Loucy (cell line): ENCODE results near the gene CACNB2.

Experiments
- H2AFZ ChIP-seq: fragments of 200-600 bp; sonication (generic); 2 replicates; pipeline ENCODE4 v1.6.0; 2016; ENCODE audit warnings: antibody characterized with exemption, mild to moderate bottlenecking, low read length, moderate library complexity
- H3F3A ChIP-seq: fragments of 200-600 bp; 2 replicates; pipeline ENCODE4 v1.6.0; 2016; ENCODE audit warnings: antibody characterized with exemption, low read depth, mild to moderate bottlenecking
- H3K27me3 ChIP-seq: fragments of 200-600 bp; sonication (generic); 2 replicates; pipeline ENCODE4 v1.6.1; 2014; ENCODE audit warnings: low read length, mild to moderate bottlenecking; ENCODE audit not compliant: insufficient read depth, poor library complexity, severe bottlenecking
- H3K36me3 ChIP-seq: fragments of 200-600 bp; sonication (generic); 2 replicates; pipeline ENCODE4 v1.6.1; 2016; ENCODE audit warnings: low read length; ENCODE audit not compliant: insufficient read depth
- H3K4me1 ChIP-seq: fragments of 200-600 bp; sonication (generic); 2 replicates; pipeline ENCODE4 v1.5.1; 2014; ENCODE audit warnings: low read length, mild to moderate bottlenecking; ENCODE audit not compliant: insufficient read depth, poor library complexity, severe bottlenecking
- H3K4me2 ChIP-seq: fragments of 200-600 bp; sonication (generic); 2 replicates; pipeline ENCODE4 v1.6.0; 2014; ENCODE audit warnings: antibody characterized with exemption, low read length, low read depth, mild to moderate bottlenecking; ENCODE audit not compliant: poor library complexity, severe bottlenecking
- H3K4me3 ChIP-seq: fragments of 200-600 bp; sonication (generic); 2 replicates; pipeline ENCODE4 v1.5.1; 2014; ENCODE audit warnings: low read length, mild to moderate bottlenecking, mixed read lengths; ENCODE audit not compliant: poor library complexity, severe bottlenecking
- H3K79me2 ChIP-seq: fragments of 200-600 bp; sonication (generic); 2 replicates; pipeline ENCODE4 v1.6.1; 2014; ENCODE audit warnings: low read length; ENCODE audit not compliant: insufficient read depth
- H3K9ac ChIP-seq: fragments of 200-600 bp; sonication (generic); 2 replicates; pipeline ENCODE4 v1.6.0; 2014; ENCODE audit warnings: mild to moderate bottlenecking, low read depth, low read length, moderate library complexity; ENCODE audit not compliant: poor library complexity, severe bottlenecking
- H3K9me2 ChIP-seq: fragments of 200-600 bp; sonication (generic); replicated peaks from 2 replicates; pipeline ENCODE4 v1.6.1; 2016; ENCODE audit warnings: low read depth, low read length, mixed read lengths
- H3K9me3 ChIP-seq: fragments of 200-600 bp; sonication (generic); 2 replicates; pipeline ENCODE4 v1.6.1; 2014; ENCODE audit warnings: mild to moderate bottlenecking, antibody characterized with exemption, low read length, low read depth; ENCODE audit not compliant: insufficient read depth
- H4K20me1 ChIP-seq: fragments of 200-600 bp; sonication (generic); 2 replicates; pipeline ENCODE4 v1.6.0; 2014; ENCODE audit warnings: antibody characterized with exemption, low read length, mild to moderate bottlenecking; ENCODE audit not compliant: insufficient read depth, poor library complexity, severe bottlenecking
- EZH2phosphoT487 ChIP-seq: fragments of 200-600 bp; IDR thresholded peaks from 2 replicates; pipeline ENCODE4 v1.6.1; 2018; ENCODE audit warnings: antibody characterized with exemption, mild to moderate bottlenecking, moderate library complexity, borderline replicate concordance
- TF ChIP-seq, protein P1 (sequence below): fragments of 200-600 bp; sonication (generic); conservative IDR thresholded peaks from 2 replicates; pipeline ENCODE4 v1.5.1; 2014; ENCODE audit warnings: mild to moderate bottlenecking, antibody characterized with exemption, low read length

The CACNB2 gene

GRCh38 chr10:18343573-18343972 is 203.3 kb downstream of the CACNB2 start:
- Histone ChIP-seq H3F3A (no peaks in the 10 kb centered on the region), H3K9ac (no peak overlapping the region), H3K27me3 (no peaks in the 10 kb centered on the region), H3K36me3 (no peaks in the 10 kb centered on the region), H3K79me2 (no peaks in the 10 kb centered on the region), H3K4me1 (no peaks in the 10 kb centered on the region), H3K9me3 (no peaks in the 10 kb centered on the region), H3K4me2 (no peak overlapping the region), H2AFZ (no peak overlapping the region), H3K9me2 (no peaks in the 10 kb centered on the region), H3K4me3 (no peak overlapping the region), H4K20me1 (no peaks in the 10 kb centered on the region)
- TF ChIP-seq, protein P1, sequence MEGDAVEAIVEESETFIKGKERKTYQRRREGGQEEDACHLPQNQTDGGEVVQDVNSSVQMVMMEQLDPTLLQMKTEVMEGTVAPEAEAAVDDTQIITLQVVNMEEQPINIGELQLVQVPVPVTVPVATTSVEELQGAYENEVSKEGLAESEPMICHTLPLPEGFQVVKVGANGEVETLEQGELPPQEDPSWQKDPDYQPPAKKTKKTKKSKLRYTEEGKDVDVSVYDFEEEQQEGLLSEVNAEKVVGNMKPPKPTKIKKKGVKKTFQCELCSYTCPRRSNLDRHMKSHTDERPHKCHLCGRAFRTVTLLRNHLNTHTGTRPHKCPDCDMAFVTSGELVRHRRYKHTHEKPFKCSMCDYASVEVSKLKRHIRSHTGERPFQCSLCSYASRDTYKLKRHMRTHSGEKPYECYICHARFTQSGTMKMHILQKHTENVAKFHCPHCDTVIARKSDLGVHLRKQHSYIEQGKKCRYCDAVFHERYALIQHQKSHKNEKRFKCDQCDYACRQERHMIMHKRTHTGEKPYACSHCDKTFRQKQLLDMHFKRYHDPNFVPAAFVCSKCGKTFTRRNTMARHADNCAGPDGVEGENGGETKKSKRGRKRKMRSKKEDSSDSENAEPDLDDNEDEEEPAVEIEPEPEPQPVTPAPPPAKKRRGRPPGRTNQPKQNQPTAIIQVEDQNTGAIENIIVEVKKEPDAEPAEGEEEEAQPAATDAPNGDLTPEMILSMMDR, result no peak
- TF ChIP-seq EZH2phosphoT487, result no peak

DNA sequence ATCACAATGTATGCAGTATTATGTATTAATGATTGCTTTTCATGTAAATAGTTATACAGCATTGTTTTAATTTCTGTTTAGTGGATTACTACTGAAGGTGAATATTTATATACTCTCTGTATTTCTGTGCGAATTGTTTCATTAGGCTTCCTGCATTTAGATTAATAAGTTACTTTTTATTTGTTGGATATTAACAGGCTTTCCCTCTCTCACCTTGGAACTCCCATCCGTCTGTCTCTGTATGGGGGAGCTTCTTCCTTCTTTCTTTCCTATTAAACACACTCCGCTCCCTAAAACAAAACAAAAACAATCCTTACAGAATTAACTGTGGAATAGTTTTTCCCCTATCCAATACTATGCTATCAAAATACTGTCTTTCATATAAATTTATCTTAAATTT is 205.1 kb downstream of the CACNB2 start:
- no peaks in the 10 kb centered on the region for H3K9me2 ChIP-seq
- no peaks in the 10 kb centered on the region for H3K27me3 ChIP-seq
- no peak overlapping the region for H3K4me3 ChIP-seq
- H3K4me1 ChIP-seq, result no peaks in the 10 kb centered on the region
- no peaks in the 10 kb centered on the region for H3K79me2 ChIP-seq
- H3K4me2 ChIP-seq, result no peak overlapping the region
- H3F3A ChIP-seq, result no peaks in the 10 kb centered on the region
- H2AFZ ChIP-seq, result no peak overlapping the region
- no peak overlapping the region for H3K9ac ChIP-seq
- TF ChIP-seq, protein P1, result no peak
- TF ChIP-seq EZH2phosphoT487, result no peak
- no peaks in the 10 kb centered on the region for H4K20me1 ChIP-seq
- no peaks in the 10 kb centered on the region for H3K9me3 ChIP-seq
- H3K36me3 ChIP-seq, result no peaks in the 10 kb centered on the region

GRCh38 chr10:18350340-18350739 is 210.1 kb downstream of the CACNB2 start:
- Histone ChIP-seq H3K9ac (no peak overlapping the region), H3K4me1 (no peaks in the 10 kb centered on the region), H3K79me2 (no peaks in the 10 kb centered on the region), H3K4me3 (no peak overlapping the region), H3K36me3 (no peaks in the 10 kb centered on the region), H3F3A (no peaks in the 10 kb centered on the region), H3K9me2 (no peaks in the 10 kb centered on the region), H2AFZ (no peak overlapping the region), H3K9me3 (no peaks in the 10 kb centered on the region), H4K20me1 (no peaks in the 10 kb centered on the region), H3K4me2 (no peak overlapping the region), H3K27me3 (no peaks in the 10 kb centered on the region)
- TF ChIP-seq, protein P1, result no peak
- TF ChIP-seq EZH2phosphoT487, result no peak
